ENCODE measurements around the gene MYH14. TPM values are rescaled to one million over a fixed set of nuclear protein-coding genes. Genes with fewer than 3 reads are reported as not detected.

MYH14 gene
- total RNA-seq, 1 donor from 2014 or later: 1.6 TPM

- TF ChIP-seq EZH2phosphoT487 (IDR thresholded peaks at IDR 0.05) (no peak), CTCF (IDR thresholded peaks at IDR 0.05) (no peak), EZH2 (IDR thresholded peaks at IDR 0.05) (no peak)
- H3K4me3 Mint-ChIP-seq: peak overlapping the region; percentile 94
- Histone ChIP-seq H3K9me3 (ENCODE audit: low read depth) (no peaks in the 10 kb centered on the region), H3K4me2 (peak overlapping the region; percentile 92), H3K27me3 (peaks cover 29% of the 10 kb centered on the region), H3K27ac (peak overlapping the region; percentile 69), H3K36me3 (no peaks in the 10 kb centered on the region), H4K20me1 (ENCODE audit: low read depth) (peaks cover 33% of the 10 kb centered on the region), H2AFZ (replicated peaks) (no peak overlapping the region), H3F3A (ENCODE audit: low read depth) (peaks cover 42% of the 10 kb centered on the region), H3K79me2 (ENCODE audit: low read depth) (peaks cover 16% of the 10 kb centered on the region), H3K4me1 (peaks cover 10% of the 10 kb centered on the region), H3K9ac (peak overlapping the region; percentile 60), H3K4me3 (peak overlapping the region; percentile 62)
- peaks cover 13% of the 10 kb centered on the region for H3K9me3 Mint-ChIP-seq
- peaks cover 41% of the 10 kb centered on the region for H3K27me3 Mint-ChIP-seq (ENCODE audit: insufficient read depth, low read depth)
- H3K27ac Mint-ChIP-seq: peak overlapping the region; percentile 47
- H3K4me1 Mint-ChIP-seq: peaks cover 56% of the 10 kb centered on the region
- peak; percentile 98 for DNase-seq (ENCODE audit: low spot score)
- H3K36me3 Mint-ChIP-seq: peaks cover 5% of the 10 kb centered on the region
These were observed 127.1 kb downstream of the MYH14 start for GRCh38 chr19:50330365-50331078.

- Histone ChIP-seq H3K27ac (no peak overlapping the region), H3K36me3 (no peaks in the 10 kb centered on the region), H3K4me1 (peaks cover 10% of the 10 kb centered on the region), H3K4me3 (peak overlapping the region; percentile 62), H2AFZ (replicated peaks) (no peak overlapping the region), H3K27me3 (peaks cover 22% of the 10 kb centered on the region), H3K4me2 (peak overlapping the region; percentile 92), H3K9ac (peak overlapping the region; percentile 60), H4K20me1 (ENCODE audit: low read depth) (peaks cover 27% of the 10 kb centered on the region), H3K79me2 (ENCODE audit: low read depth) (peaks cover 16% of the 10 kb centered on the region), H3K9me3 (ENCODE audit: low read depth) (no peaks in the 10 kb centered on the region), H3F3A (ENCODE audit: low read depth) (peaks cover 36% of the 10 kb centered on the region)
- H3K9me3 Mint-ChIP-seq: peaks cover 13% of the 10 kb centered on the region
- DNase-seq (ENCODE audit: low spot score): peak; percentile 64
- peak overlapping the region; percentile 92 for H3K4me3 Mint-ChIP-seq
- peaks cover 38% of the 10 kb centered on the region for H3K27me3 Mint-ChIP-seq (ENCODE audit: insufficient read depth, low read depth)
- H3K27ac Mint-ChIP-seq: no peak overlapping the region
- peaks cover 54% of the 10 kb centered on the region for H3K4me1 Mint-ChIP-seq
- peaks cover 7% of the 10 kb centered on the region for H3K36me3 Mint-ChIP-seq
- no peak for TF ChIP-seq CTCF (IDR thresholded peaks at IDR 0.05)
- TF ChIP-seq EZH2phosphoT487 (IDR thresholded peaks at IDR 0.05): no peak
- no peak for TF ChIP-seq EZH2 (IDR thresholded peaks at IDR 0.05)
These were observed 128.0 kb downstream of the MYH14 start for GRCh38 chr19:50331221-50331993.

- peaks cover 16% of the 10 kb centered on the region for H3K79me2 ChIP-seq (ENCODE audit: low read depth)
- TF ChIP-seq EZH2phosphoT487 (IDR thresholded peaks at IDR 0.05): no peak
- TF ChIP-seq CTCF (IDR thresholded peaks at IDR 0.05): no peak
- TF ChIP-seq EZH2 (IDR thresholded peaks at IDR 0.05): no peak
- peaks cover 10% of the 10 kb centered on the region for H3K4me1 ChIP-seq
- no peaks in the 10 kb centered on the region for H3K36me3 ChIP-seq
- H3K4me2 ChIP-seq: peak overlapping the region; percentile 92
- peak overlapping the region; percentile 94 for H3K27ac ChIP-seq
- no peak overlapping the region for H2AFZ ChIP-seq (replicated peaks)
- H3K9ac ChIP-seq: peak overlapping the region; percentile 8
- peak overlapping the region; percentile 62 for H3K4me3 ChIP-seq
- H3K9me3 ChIP-seq (ENCODE audit: low read depth): no peaks in the 10 kb centered on the region
- DNase-seq (ENCODE audit: low spot score): no peak
- peaks cover 32% of the 10 kb centered on the region for H3F3A ChIP-seq (ENCODE audit: low read depth)
- Mint-ChIP-seq H3K36me3 (peaks cover 7% of the 10 kb centered on the region), H3K9me3 (peaks cover 13% of the 10 kb centered on the region), H3K4me3 (peak overlapping the region; percentile 92), H3K27me3 (ENCODE audit: insufficient read depth, low read depth) (peaks cover 34% of the 10 kb centered on the region), H3K27ac (no peak overlapping the region), H3K4me1 (peaks cover 49% of the 10 kb centered on the region)
- peaks cover 17% of the 10 kb centered on the region for H3K27me3 ChIP-seq
- peaks cover 22% of the 10 kb centered on the region for H4K20me1 ChIP-seq (ENCODE audit: low read depth)
These were observed 128.5 kb downstream of the MYH14 start for GRCh38 chr19:50331994-50332243.

All from neural progenitor cell (in vitro differentiated cells).